Astrocyte (in vitro differentiated cells and primary cell): ENCODE measurements around the gene CLTRN.

Source experiments
- CTCF ChIP-seq: IDR thresholded peaks from 2 replicates; pipeline ENCODE4 v1.5.1; 2011; ENCODE audit warnings: low read depth, mild to moderate bottlenecking, inconsistent platforms, low read length, moderate library complexity; ENCODE audit not compliant: insufficient read depth
- EZH2 ChIP-seq: IDR thresholded peaks from 2 replicates; pipeline ENCODE4 v1.6.1; 2012; ENCODE audit warnings: mild to moderate bottlenecking, low read length, inconsistent platforms; ENCODE audit not compliant: insufficient read depth

- TF ChIP-seq CTCF, result no peak
- no peak for TF ChIP-seq EZH2
These were observed 59.4 kb downstream of the CLTRN start for GRCh38 chrX:15605226-15605625.
